Naive B cell (primary cell): ENCODE measurements around the gene CLRN3. TPM values are rescaled to one million over a fixed set of nuclear protein-coding genes. Genes with fewer than 3 reads are reported as not detected.
A peak's percentile ranks its signal among the peaks of the same experiment; 100 is the strongest.

Experiments
- ATAC-seq, 2 donors: fragments of 150-1000 bp; cut with Tn5 transposase; 2 replicates each; pipeline ENCODE4 v1.10.0; 2021; ENCODE audit warnings: low read depth in 2 of 2, mild to moderate bottlenecking in 2 of 2, moderate library complexity in 2 of 2
- DNase-seq: peaks from one replicate; pipeline ENCODE4 v3.0.0; 2022
- H3K27ac Mint-ChIP-seq, 6 donors: one replicate each; pipeline ENCODE4 v1.8.0; 2020 to 2022; ENCODE audit warnings: mild to moderate bottlenecking in 6 of 6, mixed read lengths in 6 of 6, moderate library complexity in 5 of 6, inconsistent platforms in 2 of 6
- H3K27me3 Mint-ChIP-seq, 3 donors: one replicate each; pipeline ENCODE4 v1.8.0; 2021 to 2022; ENCODE audit warnings: mixed read lengths in 3 of 3, mild to moderate bottlenecking in 1 of 3
- H3K36me3 Mint-ChIP-seq, 2 donors: one replicate each; pipeline ENCODE4 v1.8.0; 2020 to 2022; ENCODE audit warnings: mixed read lengths in 2 of 2, inconsistent platforms in 1 of 2, mild to moderate bottlenecking in 1 of 2
- H3K4me1 Mint-ChIP-seq, 3 donors: one replicate each; pipeline ENCODE4 v1.8.0; 2020 to 2022; ENCODE audit warnings: mixed read lengths in 3 of 3, inconsistent platforms in 1 of 3, mild to moderate bottlenecking in 1 of 3, moderate library complexity in 1 of 3
- H3K4me3 Mint-ChIP-seq, 8 donors: one replicate each; pipeline ENCODE4 v1.8.0; 2020 to 2022; ENCODE audit warnings: mild to moderate bottlenecking in 8 of 8, mixed read lengths in 8 of 8, moderate library complexity in 8 of 8, inconsistent platforms in 2 of 8
- H3K9me3 Mint-ChIP-seq, 7 donors: one replicate each; pipeline ENCODE4 v1.8.0; 2020 to 2022; ENCODE audit warnings: mixed read lengths in 7 of 7, mild to moderate bottlenecking in 5 of 7, inconsistent platforms in 2 of 7, moderate library complexity in 1 of 7
- polyA plus RNA-seq, 6 donors: library from polyadenylated mRNA; unstranded; fragments of 300-500 nt; fragmentation: Illumina TruSeq; gene quantifications; one replicate each; pipeline ENCODE4 v1.2.3, GENCODE V29; 2021; ENCODE audit warnings: low read depth in 6 of 6

CLRN3 gene
- polyA plus RNA-seq, 6 donors from 2014 or later = not detected

DNA sequence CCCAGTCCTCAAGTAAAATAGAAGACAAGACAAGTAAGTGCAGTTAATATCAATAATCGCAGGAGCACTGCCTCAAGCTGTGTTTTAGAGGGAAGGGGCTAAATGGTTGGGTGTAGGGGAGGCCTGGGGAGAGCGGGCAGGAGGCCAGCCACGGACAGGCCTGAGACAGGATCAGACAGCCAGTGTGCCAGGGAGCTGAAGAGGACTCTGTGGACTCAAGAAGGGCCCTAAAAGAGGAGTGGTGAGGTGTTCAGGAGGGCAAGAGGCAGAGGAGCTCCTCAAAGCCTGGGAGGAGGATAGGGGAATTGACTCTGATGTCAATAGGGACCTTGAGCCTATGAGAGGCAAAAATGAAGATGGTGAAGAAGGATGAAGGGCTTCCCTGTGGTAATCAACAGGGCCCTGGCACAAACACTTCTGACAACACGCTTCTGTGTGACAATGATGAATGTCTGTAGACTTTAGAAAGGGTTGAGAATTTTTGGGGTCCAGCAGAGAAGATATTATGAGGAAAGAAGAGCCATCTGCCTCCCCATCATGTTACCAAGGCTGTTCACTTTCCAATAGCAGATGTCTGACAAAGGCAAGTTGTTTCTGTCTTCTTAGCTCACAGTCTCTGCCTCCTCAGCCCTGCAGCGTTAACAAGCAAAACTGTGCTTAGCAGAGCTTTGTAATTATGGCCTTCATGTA, 11.7 kb upstream of the CLRN3 start:
- ATAC-seq (no peak), DNase-seq (no peak)
- Mint-ChIP-seq H3K27me3 (peaks cover 19 to 58% (median 43%) of the 10 kb centered on the region in 3 donors), H3K36me3 (no peaks in the 10 kb centered on the region), H3K4me1 (no peaks in the 10 kb centered on the region), H3K4me3 (no peak overlapping the region), H3K9me3 (peaks cover 0 to 16% (median 4%) of the 10 kb centered on the region in 7 donors), H3K27ac (peak overlapping the region in 1 of 6 donors; percentile 58)

DNA sequence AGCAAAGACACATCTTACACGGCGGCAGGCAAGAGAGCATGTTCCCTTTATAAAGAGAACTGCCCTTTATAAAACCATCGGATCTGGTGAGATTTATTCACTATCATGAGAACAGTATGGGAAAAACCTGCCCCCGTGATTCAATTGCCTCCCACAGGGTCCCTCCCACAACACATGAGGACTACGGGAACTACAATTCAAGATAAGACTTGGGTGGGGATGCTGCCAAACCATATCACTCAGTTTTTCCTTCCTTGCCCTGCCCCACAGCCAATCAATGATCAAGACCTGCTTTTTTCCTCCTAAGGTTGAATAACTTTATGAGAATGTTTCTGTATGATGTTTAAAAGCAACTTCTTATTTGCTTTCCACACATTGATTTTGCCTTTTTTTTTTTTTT, 11.0 kb upstream of the CLRN3 start:
- ATAC-seq = no peak
- no peak for DNase-seq
- Mint-ChIP-seq H3K36me3 (no peaks in the 10 kb centered on the region), H3K4me3 (no peak overlapping the region), H3K4me1 (no peaks in the 10 kb centered on the region), H3K27me3 (peaks cover 18 to 57% (median 40%) of the 10 kb centered on the region in 3 donors), H3K27ac (no peak overlapping the region), H3K9me3 (peaks cover 0 to 23% (median 4%) of the 10 kb centered on the region in 7 donors)

DNA sequence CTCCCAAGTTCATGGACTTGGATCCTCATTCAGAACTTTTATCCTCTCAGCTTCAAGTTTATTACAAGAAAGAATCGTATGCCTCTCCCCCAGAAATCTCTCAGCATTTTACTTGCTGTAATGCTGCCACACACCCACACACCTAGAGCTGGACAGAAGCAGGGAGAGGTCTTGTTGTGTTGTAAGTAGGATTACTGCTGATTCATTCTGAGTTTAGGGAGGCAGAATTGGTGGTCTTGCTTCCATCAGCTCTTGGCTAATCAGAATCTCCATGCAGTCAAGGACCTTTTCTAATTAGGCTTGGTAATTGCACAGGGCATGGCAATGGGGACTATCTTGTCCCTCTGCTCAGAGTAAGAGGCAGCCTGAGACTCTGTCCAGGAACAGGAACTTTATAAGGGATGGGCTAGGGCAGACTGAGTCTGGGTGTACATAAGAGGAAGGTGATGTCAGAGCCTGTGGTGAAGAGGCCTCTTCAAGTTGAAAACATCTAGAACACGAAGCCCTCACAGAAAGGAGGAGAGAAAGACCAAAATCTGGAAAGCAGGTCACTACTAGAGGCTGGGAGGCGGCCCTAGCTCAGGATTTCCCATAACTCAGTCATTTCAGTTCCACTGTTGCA, 7.1 kb upstream of the CLRN3 start:
- no peak for ATAC-seq
- Mint-ChIP-seq H3K36me3 (peaks cover 0 to 8% of the 10 kb centered on the region in 2 donors), H3K4me3 (no peak overlapping the region), H3K27ac (no peak overlapping the region), H3K27me3 (peaks cover 14 to 39% (median 35%) of the 10 kb centered on the region in 3 donors), H3K4me1 (no peaks in the 10 kb centered on the region), H3K9me3 (peaks cover 5 to 33% (median 11%) of the 10 kb centered on the region in 7 donors)
- DNase-seq = no peak

DNA sequence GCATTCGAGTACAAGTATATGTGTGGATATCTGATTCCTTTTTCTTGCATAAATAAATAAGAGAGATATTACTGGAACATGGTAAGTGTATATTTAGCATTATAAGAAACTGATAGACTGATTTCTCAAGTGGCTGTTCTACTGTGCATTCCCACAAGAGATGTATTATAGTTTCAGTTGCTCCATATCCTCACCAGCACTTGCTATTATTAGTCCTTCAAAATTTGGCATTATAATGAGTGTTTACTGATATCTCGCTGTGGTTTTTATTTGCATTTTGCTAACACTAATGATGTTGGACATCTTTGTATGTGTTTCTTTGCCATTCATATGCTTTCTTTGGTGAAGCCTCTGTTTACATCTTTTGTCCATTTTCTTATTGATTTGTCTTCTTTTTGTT, 4.4 kb upstream of the CLRN3 start:
- ATAC-seq (no peak), DNase-seq (no peak)
- Mint-ChIP-seq H3K27ac (no peak overlapping the region), H3K27me3 (peaks cover 4 to 29% (median 22%) of the 10 kb centered on the region in 3 donors), H3K4me3 (no peak overlapping the region), H3K4me1 (no peaks in the 10 kb centered on the region), H3K9me3 (peaks cover 5 to 25% (median 10%) of the 10 kb centered on the region in 7 donors), H3K36me3 (peaks cover 0 to 8% of the 10 kb centered on the region in 2 donors)

DNA sequence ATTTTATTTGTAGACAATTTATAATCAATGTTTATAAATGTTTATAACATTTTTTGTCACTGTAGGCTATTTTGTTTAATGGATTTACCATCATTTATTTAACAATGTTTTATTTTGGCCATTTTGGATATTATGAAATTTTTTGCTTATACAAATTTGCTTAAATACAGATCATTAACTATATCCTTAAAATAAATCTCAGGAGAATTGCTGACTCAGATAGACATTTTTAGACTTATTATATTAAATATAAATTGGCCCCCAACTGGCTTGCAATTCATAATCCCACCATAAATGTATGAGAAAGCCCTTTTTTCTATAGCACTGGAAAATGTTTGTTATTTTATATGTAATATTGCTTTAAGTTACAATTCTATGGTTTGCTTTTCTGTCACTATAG, 3.8 kb upstream of the CLRN3 start:
- no peaks in the 10 kb centered on the region for H3K4me1 Mint-ChIP-seq
- DNase-seq (no peak), ATAC-seq (no peak)
- no peak overlapping the region for H3K27ac Mint-ChIP-seq
- peaks cover 0 to 8% of the 10 kb centered on the region in 2 donors for H3K36me3 Mint-ChIP-seq
- no peak overlapping the region for H3K4me3 Mint-ChIP-seq
- peaks cover 4 to 29% (median 22%) of the 10 kb centered on the region in 3 donors for H3K27me3 Mint-ChIP-seq
- peaks cover 5 to 19% (median 8%) of the 10 kb centered on the region in 7 donors for H3K9me3 Mint-ChIP-seq

DNA sequence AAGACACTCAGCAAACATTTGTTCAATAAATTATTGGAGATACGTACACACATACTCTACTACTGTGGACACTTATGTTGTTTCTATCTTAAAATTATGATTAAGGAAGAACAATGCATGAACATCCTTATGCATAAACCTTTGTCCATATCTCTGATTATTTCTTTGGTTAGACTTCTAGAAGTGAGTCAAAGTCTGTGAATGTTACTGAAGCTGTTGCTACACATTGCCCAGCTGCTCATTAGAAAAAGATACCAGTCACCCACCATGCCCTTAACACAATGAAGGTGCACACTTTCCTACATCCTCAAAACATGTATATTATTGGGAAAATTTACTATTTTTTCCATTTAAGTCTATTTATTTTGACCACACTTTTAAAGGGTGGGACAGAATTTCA, 1.4 kb upstream of the CLRN3 start:
- Mint-ChIP-seq H3K27ac (no peak overlapping the region), H3K4me1 (no peaks in the 10 kb centered on the region), H3K36me3 (peaks cover 0 to 8% of the 10 kb centered on the region in 2 donors), H3K4me3 (no peak overlapping the region), H3K9me3 (peaks cover 5 to 14% (median 6%) of the 10 kb centered on the region in 7 donors), H3K27me3 (peaks cover under 1 to 19% (median 12%) of the 10 kb centered on the region in 3 donors)
- DNase-seq (no peak), ATAC-seq (no peak)

DNA sequence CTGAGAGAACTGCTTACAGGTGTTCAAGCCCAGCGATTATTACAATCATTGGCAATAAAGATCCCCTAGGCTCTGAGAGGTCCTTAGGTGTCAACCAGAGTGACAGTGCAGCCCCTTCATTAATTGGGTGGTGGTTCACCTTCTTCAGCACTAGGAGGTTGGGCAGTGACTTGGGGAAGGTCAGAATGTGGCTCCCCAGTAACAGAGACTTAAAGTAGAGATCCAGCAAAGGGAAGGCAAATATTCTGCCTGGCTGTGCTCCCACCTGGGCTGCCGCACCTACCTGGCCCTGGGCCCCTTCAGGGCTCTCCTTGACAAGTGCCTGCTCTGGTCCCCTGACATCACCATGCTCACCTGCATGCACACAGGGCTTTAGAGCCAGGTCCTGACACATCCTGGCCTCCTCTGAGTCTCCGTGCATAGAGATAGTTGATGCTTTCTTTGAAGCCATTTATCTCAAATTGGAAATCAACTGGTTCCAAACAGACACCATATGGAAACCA, 1.9 kb downstream of the CLRN3 start:
- H3K27ac Mint-ChIP-seq = no peak overlapping the region
- no peak for ATAC-seq

DNA sequence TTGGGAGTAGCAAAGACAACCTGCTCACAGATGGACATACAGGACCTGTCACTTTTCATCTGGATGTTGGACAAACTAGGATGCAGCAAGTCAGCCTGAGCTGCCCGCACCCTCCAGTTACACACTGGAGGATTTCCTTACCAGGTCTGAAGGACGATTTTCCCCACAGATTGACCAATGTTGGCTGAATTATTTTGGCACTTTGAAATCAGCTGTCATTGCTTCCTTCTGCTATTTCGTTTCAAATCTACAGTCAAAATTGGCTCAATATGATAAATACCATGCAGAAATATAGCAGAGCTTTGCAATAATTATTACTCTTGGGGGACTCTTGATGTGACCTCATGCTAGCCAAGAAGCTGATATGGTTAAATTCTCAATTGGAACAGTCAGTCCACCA, 2.5 kb downstream of the CLRN3 start:
- Mint-ChIP-seq H3K9me3 (no peaks in the 10 kb centered on the region), H3K36me3 (no peaks in the 10 kb centered on the region), H3K4me3 (no peak overlapping the region), H3K4me1 (no peaks in the 10 kb centered on the region), H3K27ac (no peak overlapping the region), H3K27me3 (peaks cover 0 to 18% (median 8%) of the 10 kb centered on the region in 3 donors)
- ATAC-seq (no peak), DNase-seq (no peak)

More for the DNA sequence above, 1.9 kb downstream of the CLRN3 start:
- Mint-ChIP-seq H3K27me3 (peaks cover 0 to 18% (median 8%) of the 10 kb centered on the region in 3 donors), H3K9me3 (no peaks in the 10 kb centered on the region), H3K36me3 (no peaks in the 10 kb centered on the region), H3K4me3 (no peak overlapping the region), H3K4me1 (no peaks in the 10 kb centered on the region)
- DNase-seq = no peak

DNA sequence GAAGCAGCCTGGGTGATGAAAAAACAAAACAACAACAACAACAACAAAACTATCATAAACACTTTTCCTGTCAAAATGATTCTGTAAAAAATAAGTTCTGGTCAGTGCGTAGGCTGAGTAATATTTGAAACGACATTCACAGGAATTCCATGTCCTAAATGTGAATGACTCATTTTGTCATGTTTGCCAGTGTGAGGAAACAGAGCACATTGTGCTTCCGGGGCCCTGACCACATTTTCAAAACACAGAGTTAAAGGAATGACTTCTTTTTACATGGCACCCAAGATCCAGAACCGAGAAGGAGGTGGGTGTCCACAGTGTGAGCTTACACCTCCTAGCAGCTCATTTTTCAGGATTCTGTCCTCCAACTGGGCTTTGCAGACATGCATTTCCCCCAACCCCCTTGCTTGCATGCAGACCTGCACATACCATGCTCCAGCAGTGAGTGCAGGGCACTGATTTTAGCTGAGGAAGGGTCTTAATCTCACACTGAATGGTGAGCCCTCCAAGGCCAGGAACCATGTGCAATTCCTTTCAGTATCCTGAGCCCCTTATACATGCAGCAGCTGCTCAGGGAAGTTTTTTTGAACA, 3.0 kb downstream of the CLRN3 start:
- H3K27me3 Mint-ChIP-seq = peaks cover 0 to 18% (median 8%) of the 10 kb centered on the region in 3 donors
- H3K27ac Mint-ChIP-seq = no peak overlapping the region
- DNase-seq (no peak), ATAC-seq (no peak)
- H3K36me3 Mint-ChIP-seq = no peaks in the 10 kb centered on the region
- no peak overlapping the region for H3K4me3 Mint-ChIP-seq
- H3K9me3 Mint-ChIP-seq = no peaks in the 10 kb centered on the region
- H3K4me1 Mint-ChIP-seq = no peaks in the 10 kb centered on the region

DNA sequence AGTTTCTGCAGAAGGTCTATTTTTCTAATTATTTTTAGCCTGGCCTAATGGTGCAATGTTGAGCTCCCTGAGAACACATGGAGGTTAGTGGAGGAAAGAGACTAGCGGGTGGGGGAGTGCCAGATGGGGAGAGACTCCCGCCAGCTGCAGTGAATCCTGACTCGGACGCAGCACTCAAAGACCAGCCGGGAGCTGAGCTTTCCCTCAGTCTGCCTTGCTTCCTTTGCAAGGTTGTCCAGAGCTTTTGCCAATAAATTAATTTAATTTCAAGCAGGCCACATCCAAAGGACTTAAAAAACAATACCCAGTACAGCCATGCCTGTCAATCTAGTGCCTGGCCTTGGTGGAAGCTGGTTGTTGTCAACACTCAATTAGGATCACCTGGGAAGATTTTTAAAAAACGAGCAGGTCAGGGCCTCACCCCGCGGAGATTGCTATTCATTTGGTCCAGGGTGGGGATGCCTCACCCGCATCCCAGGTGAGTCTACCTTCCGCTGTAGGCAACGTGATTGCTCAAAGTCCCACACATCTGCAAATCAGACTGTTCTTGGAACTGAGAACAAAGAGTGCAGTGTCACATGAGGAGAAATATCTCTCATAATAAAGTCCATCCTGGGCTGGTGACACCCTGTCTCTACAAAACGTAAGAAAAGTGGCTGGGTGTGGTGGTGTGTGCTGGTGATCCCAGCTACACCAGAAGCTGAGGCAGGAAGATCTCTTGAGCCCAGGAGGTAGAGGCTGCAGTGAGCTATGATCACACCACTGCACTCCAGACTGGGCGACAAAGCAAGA, 4.0 kb downstream of the CLRN3 start:
- no peaks in the 10 kb centered on the region for H3K36me3 Mint-ChIP-seq
- H3K9me3 Mint-ChIP-seq = no peaks in the 10 kb centered on the region
- DNase-seq (no peak), ATAC-seq (no peak)
- peak overlapping the region in 1 of 6 donors; percentile 22 for H3K27ac Mint-ChIP-seq
- peaks cover 0 to 14% (median 8%) of the 10 kb centered on the region in 3 donors for H3K27me3 Mint-ChIP-seq
- H3K4me1 Mint-ChIP-seq = no peaks in the 10 kb centered on the region
- H3K4me3 Mint-ChIP-seq = no peak overlapping the region

DNA sequence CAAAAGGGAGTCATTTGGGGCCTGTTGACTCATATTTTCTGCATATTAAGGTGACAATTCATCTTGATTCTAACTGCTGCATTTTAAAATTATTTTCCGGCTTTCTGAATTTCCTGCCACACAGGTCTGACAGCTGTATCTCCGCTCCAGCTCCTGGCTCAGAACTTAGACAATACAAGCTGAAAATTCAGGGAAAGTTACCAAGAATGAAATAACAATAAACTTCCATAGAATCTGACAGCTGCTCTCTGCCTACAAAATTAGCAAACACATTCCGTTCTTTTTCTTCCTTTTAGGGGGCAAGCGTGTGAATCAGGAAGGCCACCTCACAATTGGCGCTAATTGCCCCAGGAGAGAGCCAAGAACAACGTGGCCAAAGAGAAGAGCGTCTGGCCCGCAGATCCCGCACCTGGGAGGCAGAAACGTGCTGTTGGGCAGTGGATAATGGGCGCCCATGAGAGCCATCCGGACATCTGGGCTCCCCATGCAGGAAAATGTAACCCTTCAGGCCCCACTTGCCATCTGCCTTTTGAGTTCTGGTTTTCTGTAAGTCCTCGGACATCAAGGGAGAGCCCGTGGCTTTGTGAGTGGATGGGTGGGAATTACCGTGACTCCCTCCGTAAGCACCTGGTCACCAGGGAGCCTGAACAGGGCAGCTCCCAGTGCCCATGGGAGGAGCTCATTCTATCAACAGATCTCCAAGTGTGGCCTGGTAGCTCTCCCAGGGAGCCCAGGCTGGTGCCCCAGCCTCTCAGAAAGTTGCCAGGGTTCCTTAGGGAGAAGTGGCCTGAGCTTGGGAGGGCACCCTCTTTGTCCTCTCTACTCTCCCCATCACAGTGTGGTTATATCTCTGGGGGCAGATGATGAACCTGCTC, 5.0 kb downstream of the CLRN3 start:
- Mint-ChIP-seq H3K27ac (peak overlapping the region in 2 of 6 donors; percentile 22 to 72), H3K4me1 (peaks cover 0 to 4% (median 0%) of the 10 kb centered on the region in 3 donors), H3K36me3 (no peaks in the 10 kb centered on the region)

DNA sequence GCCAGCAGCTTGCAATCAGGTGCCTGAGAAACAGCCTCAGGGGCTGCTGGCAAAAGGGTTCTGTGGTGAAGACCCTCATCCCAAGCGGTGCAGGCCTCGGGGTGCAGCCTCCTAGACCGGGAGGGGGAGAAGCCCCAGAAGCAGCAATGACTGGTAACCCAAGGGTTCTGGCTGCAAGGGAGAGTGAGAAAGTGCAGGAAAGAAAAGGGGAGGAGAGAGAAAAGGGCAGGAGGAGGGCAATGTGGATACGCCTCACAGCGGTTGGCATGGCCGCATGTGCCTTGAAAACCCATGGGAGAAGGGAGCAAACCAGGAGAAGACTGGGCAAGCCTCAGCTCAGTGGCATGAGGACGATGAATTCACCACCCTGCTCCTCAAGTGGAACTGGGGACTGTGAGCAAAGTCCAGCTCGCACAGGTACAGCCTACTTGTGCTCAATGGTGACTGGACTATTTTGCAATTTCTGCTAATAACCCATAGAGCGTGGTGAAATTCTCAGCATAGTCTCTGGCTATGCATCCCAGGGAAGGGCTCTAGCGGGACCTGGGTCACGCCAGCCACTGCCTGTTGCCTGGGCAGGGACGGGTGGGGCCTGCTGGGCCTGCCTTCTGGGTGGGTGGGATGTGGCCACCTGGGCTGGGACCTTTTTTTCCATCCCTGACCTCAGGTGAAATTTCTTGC, 6.2 kb downstream of the CLRN3 start:
- Mint-ChIP-seq H3K4me3 (no peak overlapping the region), H3K27ac (peak overlapping the region in 2 of 6 donors; percentile 73 to 85), H3K36me3 (no peaks in the 10 kb centered on the region), H3K27me3 (peaks cover 0 to 8% (median 8%) of the 10 kb centered on the region in 3 donors), H3K9me3 (no peaks in the 10 kb centered on the region), H3K4me1 (peaks cover 0 to 6% (median 4%) of the 10 kb centered on the region in 3 donors)
- ATAC-seq (no peak), DNase-seq (no peak)

More for the DNA sequence above, 5.0 kb downstream of the CLRN3 start:
- Mint-ChIP-seq H3K4me3 (peak overlapping the region in 1 of 8 donors; percentile 70), H3K27me3 (peaks cover 0 to 8% (median 8%) of the 10 kb centered on the region in 3 donors), H3K9me3 (no peaks in the 10 kb centered on the region)
- no peak for DNase-seq
- ATAC-seq = no peak
